PC-3 (cell line): ENCODE measurements around the gene ANTXR2. TPM values are rescaled to one million over a fixed set of nuclear protein-coding genes. Genes with fewer than 3 reads are reported as not detected.

Source experiments
- ATAC-seq: fragments of 200-7000 bp; cut with Tn5 transposase; 2 replicates; pipeline ENCODE4 v1.9.1; 2020; ENCODE audit warnings: mild to moderate bottlenecking, moderate library complexity
- BruUV-seq: library from RNA; stranded (reverse); fragments of 400-500 nt; replicated peaks from 2 replicates; lab custom pipeline; 2021; lab: Mats Ljungman, UMichigan
- CTCF ChIA-PET: fragments of 300-600 bp; sonication (Branson Sonifier 250); formaldehyde crosslinking; loops from one replicate; lab custom pipeline; 2022; ENCODE audit warnings: antibody characterized with exemption; lab: Charles Lee
- POLR2A ChIA-PET: fragments of 300-600 bp; sonication (Branson Sonifier 250); formaldehyde crosslinking; loops from one replicate; lab custom pipeline; 2022; ENCODE audit warnings: antibody characterized with exemption; ENCODE audit not compliant: unreplicated experiment; lab: Charles Lee
- DNase-seq: peaks from one replicate; pipeline ENCODE4 v3.0.0-alpha.2; 2015
- H2AFZ ChIP-seq: fragments of 300-600 bp; sonication (generic); 2 replicates; pipeline ENCODE4 v1.6.0; 2016; ENCODE audit warnings: antibody characterized with exemption, low read length
- H3F3A ChIP-seq: fragments of 300-600 bp; sonication (generic); one replicate; pipeline ENCODE4 v1.6.0; 2017; ENCODE audit warnings: antibody characterized with exemption, low read length, control low read depth, mild to moderate bottlenecking; ENCODE audit not compliant: unreplicated experiment
- H3K27ac ChIP-seq: fragments of 300-600 bp; sonication (generic); 2 replicates; pipeline ENCODE4 v1.5.1; 2016; ENCODE audit warnings: mild to moderate bottlenecking, low read length
- H3K27me3 ChIP-seq: fragments of 300-600 bp; sonication (generic); 2 replicates; pipeline ENCODE4 v1.6.1; 2016; ENCODE audit warnings: low read length, mixed read lengths
- H3K36me3 ChIP-seq: fragments of 300-600 bp; sonication (generic); 2 replicates; pipeline ENCODE4 v1.6.1; 2016; ENCODE audit warnings: low read depth, mixed run types, low read length, mixed read lengths
- H3K4me1 ChIP-seq: fragments of 300-600 bp; sonication (generic); 2 replicates; pipeline ENCODE4 v1.5.1; 2016; ENCODE audit warnings: low read length; ENCODE audit not compliant: insufficient read depth
- H3K4me2 ChIP-seq: fragments of 300-600 bp; sonication (generic); 2 replicates; pipeline ENCODE4 v1.6.0; 2016; ENCODE audit warnings: low read length
- H3K4me3 ChIP-seq: fragments of 300-600 bp; sonication (generic); 2 replicates; pipeline ENCODE4 v1.5.1; 2016; ENCODE audit warnings: mild to moderate bottlenecking, low read length, mixed read lengths
- H3K79me2 ChIP-seq: fragments of 300-600 bp; sonication (generic); 2 replicates; pipeline ENCODE4 v1.6.1; 2017; ENCODE audit warnings: low read length, mixed read lengths
- H3K9ac ChIP-seq: fragments of 300-600 bp; sonication (generic); 2 replicates; pipeline ENCODE4 v1.6.0; 2016; ENCODE audit warnings: mild to moderate bottlenecking, low read length
- H3K9me2 ChIP-seq: fragments of 300-600 bp; sonication (generic); replicated peaks from 2 replicates; pipeline ENCODE4 v1.6.1; 2016; ENCODE audit warnings: mixed run types, low read length, mixed read lengths
- H3K9me3 ChIP-seq: fragments of 300-600 bp; sonication (generic); 2 replicates; pipeline ENCODE4 v1.6.1; 2016; ENCODE audit warnings: low read length, mixed read lengths
- H4K20me1 ChIP-seq: fragments of 300-600 bp; sonication (generic); 2 replicates; pipeline ENCODE4 v1.6.1; 2016; ENCODE audit warnings: low read length, mixed read lengths
- CTCF ChIP-seq: fragments of 300-600 bp; sonication (generic); conservative IDR thresholded peaks from 2 replicates; pipeline ENCODE4 v1.5.1; 2017; ENCODE audit warnings: antibody characterized with exemption, low read depth, mild to moderate bottlenecking, low read length
- EZH2 ChIP-seq: fragments of 300-600 bp; sonication (generic); IDR thresholded peaks from one replicate; pipeline ENCODE4 v1.6.1; 2017; ENCODE audit warnings: antibody characterized with exemption, mild to moderate bottlenecking, low read length; ENCODE audit not compliant: unreplicated experiment
- EZH2phosphoT487 ChIP-seq: fragments of 300-600 bp; sonication (generic); IDR thresholded peaks from 2 replicates; pipeline ENCODE4 v1.6.1; 2018; ENCODE audit warnings: mild to moderate bottlenecking, antibody characterized with exemption, low read length, borderline replicate concordance
- intact Hi-C: fragments of 100-400 bp; cut with micrococcal nuclease; formaldehyde crosslinking; loops from 2 replicates; pipeline ENCODE4 v1.9.0; 2023
- total RNA-seq: library from RNA; depleted of rRNA; stranded (reverse); fragments of >200 nt; gene quantifications from 2 replicates; pipeline ENCODE4 v1.2.3, GENCODE V29; 2014

The ANTXR2 gene
- total RNA-seq, 1 experiment from 2014 or later = 43.9 TPM

- no peak overlapping the region for H3K4me2 ChIP-seq
- no TSS peak for BruUV-seq
- no peak overlapping the region for H2AFZ ChIP-seq
- H4K20me1 ChIP-seq = no peaks in the 10 kb centered on the region
- peaks cover 42% of the 10 kb centered on the region for H3K36me3 ChIP-seq
- no peaks in the 10 kb centered on the region for H3K9me3 ChIP-seq
- DNase-seq (no peak), ATAC-seq (no peak)
- H3K9me2 ChIP-seq = no peaks in the 10 kb centered on the region
- intact Hi-C loops = no loop called here
- no peak overlapping the region for H3K9ac ChIP-seq
- CTCF ChIA-PET = no interaction called here
- no peaks in the 10 kb centered on the region for H3F3A ChIP-seq
- POLR2A ChIA-PET = no interaction called here
- H3K4me3 ChIP-seq = no peak overlapping the region
- H3K79me2 ChIP-seq = no peaks in the 10 kb centered on the region
- H3K4me1 ChIP-seq = no peaks in the 10 kb centered on the region
- no peak for TF ChIP-seq EZH2phosphoT487
- no peak for TF ChIP-seq EZH2
- TF ChIP-seq CTCF = no peak
- H3K27ac ChIP-seq = no peak overlapping the region
- H3K27me3 ChIP-seq = no peaks in the 10 kb centered on the region
These were observed 27.2 kb downstream of the ANTXR2 start for GRCh38 chr4:80045786-80046185.

- intact Hi-C loops = no loop called here
- H4K20me1 ChIP-seq = no peaks in the 10 kb centered on the region
- H3K4me2 ChIP-seq = no peak overlapping the region
- H3K9me2 ChIP-seq = no peaks in the 10 kb centered on the region
- DNase-seq (no peak), ATAC-seq (no peak)
- no peaks in the 10 kb centered on the region for H3F3A ChIP-seq
- no peak overlapping the region for H3K9ac ChIP-seq
- no peaks in the 10 kb centered on the region for H3K27me3 ChIP-seq
- ChIA-PET CTCF (no interaction called here), POLR2A (no interaction called here)
- no peak for TF ChIP-seq CTCF
- TF ChIP-seq EZH2phosphoT487 = no peak
- no peak for TF ChIP-seq EZH2
- H3K4me3 ChIP-seq = no peak overlapping the region
- H3K9me3 ChIP-seq = no peaks in the 10 kb centered on the region
- no TSS peak for BruUV-seq
- no peak overlapping the region for H2AFZ ChIP-seq
- H3K36me3 ChIP-seq = peaks cover 30% of the 10 kb centered on the region
- H3K79me2 ChIP-seq = 0 out of 2 replicates have a peak, but pooled peaks cover 6% of the 10 kb centered on the region
- no peaks in the 10 kb centered on the region for H3K4me1 ChIP-seq
- H3K27ac ChIP-seq = no peak overlapping the region
These were observed 29.5 kb downstream of the ANTXR2 start for GRCh38 chr4:80043541-80043940.

- no peak for DNase-seq
- POLR2A ChIA-PET = no interaction called here
- H3K9me2 ChIP-seq = no peaks in the 10 kb centered on the region
- no peaks in the 10 kb centered on the region for H3K4me1 ChIP-seq
- no peak overlapping the region for H2AFZ ChIP-seq
- H3K79me2 ChIP-seq = 0 out of 2 replicates have a peak, but pooled peaks cover 6% of the 10 kb centered on the region
- no peaks in the 10 kb centered on the region for H3F3A ChIP-seq
- no peak for TF ChIP-seq CTCF
- H3K4me3 ChIP-seq = no peak overlapping the region
- intact Hi-C loops = no loop called here
- no TSS peak for BruUV-seq
- CTCF ChIA-PET = no interaction called here
- no peaks in the 10 kb centered on the region for H3K9me3 ChIP-seq
- H3K4me2 ChIP-seq = no peak overlapping the region
- peaks cover 25% of the 10 kb centered on the region for H3K36me3 ChIP-seq
- no peak overlapping the region for H3K9ac ChIP-seq
- ATAC-seq = no peak
- H3K27ac ChIP-seq = no peak overlapping the region
- no peaks in the 10 kb centered on the region for H3K27me3 ChIP-seq
- H4K20me1 ChIP-seq = no peaks in the 10 kb centered on the region
These were observed 30.2 kb downstream of the ANTXR2 start for GRCh38 chr4:80042821-80043220.
